ENCODE results near the gene RANBP10. TPM values are rescaled to one million over a fixed set of nuclear protein-coding genes. Genes with fewer than 3 reads are reported as not detected.

RANBP10 gene
- total RNA-seq, 1 donor from 2014 or later: 11.4 TPM

DNA sequence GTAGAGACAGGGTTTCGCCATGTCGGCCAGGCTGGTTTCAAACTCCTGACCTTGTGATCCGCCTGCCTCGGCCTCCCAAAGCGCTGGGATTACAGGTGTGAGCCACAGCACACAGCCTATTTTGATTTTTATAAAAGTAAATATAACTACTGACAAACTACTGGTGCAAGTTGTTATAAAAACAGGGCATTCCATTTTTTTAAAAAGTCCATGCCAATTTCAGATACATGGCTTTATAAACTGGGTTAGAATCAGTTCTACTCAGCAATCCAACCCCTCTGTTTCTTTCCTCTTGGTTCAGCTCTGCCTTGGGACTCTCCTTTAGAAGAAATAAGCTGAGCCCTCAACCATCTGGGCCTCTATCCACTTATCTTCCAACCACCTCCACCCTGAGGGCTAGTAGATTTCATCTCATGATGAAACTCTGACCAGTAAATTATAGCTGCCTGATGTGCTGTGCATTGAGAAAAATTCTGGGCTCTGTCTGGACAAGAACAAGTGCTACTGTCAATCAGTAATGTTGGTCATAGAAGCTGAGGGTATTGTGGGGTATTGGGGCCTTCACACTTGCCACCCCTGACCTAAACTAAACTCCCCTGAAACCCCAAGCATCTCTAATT is 10.2 kb downstream of the RANBP10 start:
- H3K4me1 Mint-ChIP-seq: no peaks in the 10 kb centered on the region
- no peaks in the 10 kb centered on the region for H3K27me3 Mint-ChIP-seq (ENCODE audit: insufficient read depth, low read depth)
- H2AFZ ChIP-seq (replicated peaks): no peak overlapping the region
- H3K4me3 ChIP-seq: no peak overlapping the region
- H3K27ac Mint-ChIP-seq: no peak overlapping the region
- H3K27me3 ChIP-seq: no peaks in the 10 kb centered on the region
- H3K27ac ChIP-seq: no peak overlapping the region
- no peak for DNase-seq (ENCODE audit: low spot score)
- H3K79me2 ChIP-seq (ENCODE audit: low read depth): peaks cover 71% of the 10 kb centered on the region
- peaks cover 22% of the 10 kb centered on the region for H3K36me3 Mint-ChIP-seq
- H3K4me1 ChIP-seq: no peaks in the 10 kb centered on the region
- H3F3A ChIP-seq (ENCODE audit: low read depth): no peaks in the 10 kb centered on the region
- H3K4me2 ChIP-seq: no peak overlapping the region
- H4K20me1 ChIP-seq (ENCODE audit: low read depth): peaks cover 30% of the 10 kb centered on the region
- no peaks in the 10 kb centered on the region for H3K9me3 ChIP-seq (ENCODE audit: low read depth)
- no peak overlapping the region for H3K4me3 Mint-ChIP-seq
- H3K36me3 ChIP-seq: no peaks in the 10 kb centered on the region
- no peak overlapping the region for H3K9ac ChIP-seq
- TF ChIP-seq EZH2phosphoT487 (IDR thresholded peaks at IDR 0.05) (no peak), EZH2 (IDR thresholded peaks at IDR 0.05) (no peak)
- no peaks in the 10 kb centered on the region for H3K9me3 Mint-ChIP-seq

DNA sequence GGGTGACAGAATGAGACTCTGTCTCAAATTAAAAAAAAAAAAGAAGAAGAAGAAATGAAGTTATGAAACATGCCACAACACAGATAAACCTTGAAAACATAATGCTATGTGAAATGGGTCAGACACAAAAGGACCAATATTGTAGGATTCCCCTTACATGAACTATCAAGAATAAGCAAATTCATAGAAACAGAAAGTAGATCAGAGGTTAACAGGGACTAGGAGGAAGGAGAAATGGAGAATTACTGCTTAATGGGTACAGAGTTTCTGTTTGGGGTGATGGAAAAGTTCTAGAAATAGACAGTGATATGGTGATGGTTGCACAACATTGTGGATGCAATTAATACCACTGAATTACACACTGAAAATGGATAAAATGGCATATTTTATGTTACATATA is 16.3 kb downstream of the RANBP10 start:
- no peak for DNase-seq (ENCODE audit: low spot score)
- Histone ChIP-seq H3K27me3 (no peaks in the 10 kb centered on the region), H3K27ac (no peak overlapping the region), H3K4me3 (no peak overlapping the region), H3K79me2 (ENCODE audit: low read depth) (peaks cover 61% of the 10 kb centered on the region), H3K36me3 (no peaks in the 10 kb centered on the region), H3K9ac (no peak overlapping the region), H4K20me1 (ENCODE audit: low read depth) (peaks cover 21% of the 10 kb centered on the region), H3K4me2 (no peak overlapping the region), H3K4me1 (no peaks in the 10 kb centered on the region), H2AFZ (replicated peaks) (no peak overlapping the region), H3F3A (ENCODE audit: low read depth) (no peaks in the 10 kb centered on the region), H3K9me3 (ENCODE audit: low read depth) (no peaks in the 10 kb centered on the region)
- no peaks in the 10 kb centered on the region for H3K27me3 Mint-ChIP-seq (ENCODE audit: insufficient read depth, low read depth)
- no peaks in the 10 kb centered on the region for H3K9me3 Mint-ChIP-seq
- peaks cover 11% of the 10 kb centered on the region for H3K36me3 Mint-ChIP-seq
- TF ChIP-seq EZH2phosphoT487 (IDR thresholded peaks at IDR 0.05) (no peak), EZH2 (IDR thresholded peaks at IDR 0.05) (no peak)
- TF ChIP-seq, protein P1, sequence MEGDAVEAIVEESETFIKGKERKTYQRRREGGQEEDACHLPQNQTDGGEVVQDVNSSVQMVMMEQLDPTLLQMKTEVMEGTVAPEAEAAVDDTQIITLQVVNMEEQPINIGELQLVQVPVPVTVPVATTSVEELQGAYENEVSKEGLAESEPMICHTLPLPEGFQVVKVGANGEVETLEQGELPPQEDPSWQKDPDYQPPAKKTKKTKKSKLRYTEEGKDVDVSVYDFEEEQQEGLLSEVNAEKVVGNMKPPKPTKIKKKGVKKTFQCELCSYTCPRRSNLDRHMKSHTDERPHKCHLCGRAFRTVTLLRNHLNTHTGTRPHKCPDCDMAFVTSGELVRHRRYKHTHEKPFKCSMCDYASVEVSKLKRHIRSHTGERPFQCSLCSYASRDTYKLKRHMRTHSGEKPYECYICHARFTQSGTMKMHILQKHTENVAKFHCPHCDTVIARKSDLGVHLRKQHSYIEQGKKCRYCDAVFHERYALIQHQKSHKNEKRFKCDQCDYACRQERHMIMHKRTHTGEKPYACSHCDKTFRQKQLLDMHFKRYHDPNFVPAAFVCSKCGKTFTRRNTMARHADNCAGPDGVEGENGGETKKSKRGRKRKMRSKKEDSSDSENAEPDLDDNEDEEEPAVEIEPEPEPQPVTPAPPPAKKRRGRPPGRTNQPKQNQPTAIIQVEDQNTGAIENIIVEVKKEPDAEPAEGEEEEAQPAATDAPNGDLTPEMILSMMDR (IDR thresholded peaks at IDR 0.05): no peak
- no peak overlapping the region for H3K27ac Mint-ChIP-seq
- no peak overlapping the region for H3K4me3 Mint-ChIP-seq
- H3K4me1 Mint-ChIP-seq: no peaks in the 10 kb centered on the region

DNA sequence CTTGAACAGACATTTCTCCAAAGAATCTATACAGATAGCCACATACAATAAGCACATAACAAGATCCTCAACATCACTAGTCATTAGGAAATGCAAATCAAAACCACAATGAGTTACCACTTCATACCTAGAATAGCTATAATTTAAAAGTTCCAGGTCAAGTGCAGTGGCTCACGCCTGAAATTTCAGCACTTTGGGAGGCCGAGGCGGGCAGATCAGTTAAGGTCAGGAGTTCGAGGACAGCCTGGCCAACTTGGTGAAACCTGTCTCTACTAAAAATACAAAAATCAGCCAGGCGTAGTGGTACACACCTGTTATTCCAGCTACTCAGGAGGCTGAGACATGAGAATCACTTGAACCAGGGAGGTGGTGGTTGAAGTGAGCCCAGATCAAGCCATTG is 19.9 kb downstream of the RANBP10 start:
- Histone ChIP-seq H3K9me3 (ENCODE audit: low read depth) (no peaks in the 10 kb centered on the region), H3K36me3 (no peaks in the 10 kb centered on the region), H3K4me3 (no peak overlapping the region), H3K27me3 (no peaks in the 10 kb centered on the region), H3K79me2 (ENCODE audit: low read depth) (peaks cover 61% of the 10 kb centered on the region), H3K9ac (no peak overlapping the region), H3K4me2 (no peak overlapping the region), H3F3A (ENCODE audit: low read depth) (no peaks in the 10 kb centered on the region), H3K27ac (no peak overlapping the region), H3K4me1 (no peaks in the 10 kb centered on the region), H2AFZ (replicated peaks) (no peak overlapping the region), H4K20me1 (ENCODE audit: low read depth) (peaks cover 10% of the 10 kb centered on the region)
- TF ChIP-seq, protein P1 (IDR thresholded peaks at IDR 0.05): no peak
- TF ChIP-seq EZH2 (IDR thresholded peaks at IDR 0.05): no peak
- no peak for TF ChIP-seq EZH2phosphoT487 (IDR thresholded peaks at IDR 0.05)
- H3K4me1 Mint-ChIP-seq: no peaks in the 10 kb centered on the region
- no peak overlapping the region for H3K4me3 Mint-ChIP-seq
- no peak for DNase-seq (ENCODE audit: low spot score)
- H3K9me3 Mint-ChIP-seq: peaks cover 2% of the 10 kb centered on the region
- H3K36me3 Mint-ChIP-seq: peaks cover 15% of the 10 kb centered on the region
- H3K27me3 Mint-ChIP-seq (ENCODE audit: insufficient read depth, low read depth): no peaks in the 10 kb centered on the region
- H3K27ac Mint-ChIP-seq: no peak overlapping the region

DNA sequence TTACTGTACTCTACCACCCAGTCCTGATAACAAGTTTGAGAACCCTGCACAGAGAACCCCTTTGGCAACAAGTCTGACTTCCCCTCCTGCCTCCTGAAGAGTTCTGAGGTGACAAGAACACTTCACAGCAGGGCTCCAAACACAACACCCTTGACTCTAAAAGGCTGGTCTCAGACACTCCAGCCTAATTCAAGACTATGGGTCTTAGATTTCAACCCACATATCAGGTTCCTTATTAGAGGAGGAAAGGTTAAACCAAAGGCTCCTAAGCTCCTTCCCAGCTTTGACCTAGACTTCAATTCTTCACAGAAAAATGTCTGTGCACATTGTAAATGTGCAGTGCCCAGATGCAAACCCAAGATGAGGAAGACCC is 23.0 kb downstream of the RANBP10 start:
- TF ChIP-seq, protein P1 (IDR thresholded peaks at IDR 0.05): no peak
- TF ChIP-seq EZH2phosphoT487 (IDR thresholded peaks at IDR 0.05) (no peak), EZH2 (IDR thresholded peaks at IDR 0.05) (no peak)
- Mint-ChIP-seq H3K27me3 (ENCODE audit: insufficient read depth, low read depth) (no peaks in the 10 kb centered on the region), H3K27ac (no peak overlapping the region), H3K36me3 (peaks cover 15% of the 10 kb centered on the region), H3K9me3 (peaks cover 2% of the 10 kb centered on the region), H3K4me3 (no peak overlapping the region), H3K4me1 (no peaks in the 10 kb centered on the region)
- no peak overlapping the region for H3K9ac ChIP-seq
- H3K4me3 ChIP-seq: no peak overlapping the region
- no peaks in the 10 kb centered on the region for H3K9me3 ChIP-seq (ENCODE audit: low read depth)
- no peaks in the 10 kb centered on the region for H3K4me1 ChIP-seq
- no peak for DNase-seq (ENCODE audit: low spot score)
- no peak overlapping the region for H2AFZ ChIP-seq (replicated peaks)
- H3K27ac ChIP-seq: no peak overlapping the region
- no peak overlapping the region for H3K4me2 ChIP-seq
- H3K36me3 ChIP-seq: no peaks in the 10 kb centered on the region
- H4K20me1 ChIP-seq (ENCODE audit: low read depth): peaks cover 13% of the 10 kb centered on the region
- H3K79me2 ChIP-seq (ENCODE audit: low read depth): peaks cover 67% of the 10 kb centered on the region
- no peaks in the 10 kb centered on the region for H3F3A ChIP-seq (ENCODE audit: low read depth)
- H3K27me3 ChIP-seq: no peaks in the 10 kb centered on the region
